ENCODE results near the gene TUT7.
"Not testable (repeated sequence)": the region's sequence is repeated elsewhere in the genome, so short reads cannot be mapped to it uniquely, and the experiment has no call there.

Gene TUT7

GRCh38 chr9:86304236-86304730 lies 49.9 kb downstream of the TUT7 start:
- no peak for DNase-seq (ENCODE audit: low read depth in 3 of 3)

DNA sequence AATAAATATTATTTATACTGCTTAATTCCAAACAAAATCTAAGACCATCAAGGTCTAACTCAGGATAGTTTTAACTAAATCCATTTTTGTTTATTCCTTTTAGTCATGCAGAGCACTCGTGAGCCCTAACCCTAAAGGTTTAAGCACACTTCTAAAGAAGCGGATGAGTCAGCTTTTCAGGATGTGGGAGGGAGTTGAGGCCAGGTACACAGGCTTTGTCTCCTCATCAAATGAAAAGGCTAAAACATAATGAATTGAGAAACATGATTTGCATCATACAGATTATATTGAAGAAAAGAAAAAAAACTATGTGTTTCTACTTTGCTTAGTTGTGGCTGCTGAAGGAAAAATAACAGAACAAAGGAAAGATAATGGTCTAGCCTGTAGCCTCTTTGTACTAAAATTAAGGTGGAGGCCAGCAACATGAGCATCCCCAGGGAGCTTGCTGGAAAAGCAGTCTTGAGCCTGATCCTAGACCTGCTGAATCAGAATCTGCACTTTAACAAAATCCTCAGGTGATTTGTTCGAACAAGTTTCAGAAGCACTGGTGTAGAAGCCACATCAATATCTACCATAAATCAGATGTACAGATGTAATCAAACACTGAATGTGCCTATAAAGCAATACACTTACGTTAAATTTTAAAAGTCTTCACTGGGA lies 50.8 kb downstream of the TUT7 start:
- peak in 2 of 3 donors; percentile 34 to 41 for DNase-seq (ENCODE audit: low read depth in 3 of 3)

DNA sequence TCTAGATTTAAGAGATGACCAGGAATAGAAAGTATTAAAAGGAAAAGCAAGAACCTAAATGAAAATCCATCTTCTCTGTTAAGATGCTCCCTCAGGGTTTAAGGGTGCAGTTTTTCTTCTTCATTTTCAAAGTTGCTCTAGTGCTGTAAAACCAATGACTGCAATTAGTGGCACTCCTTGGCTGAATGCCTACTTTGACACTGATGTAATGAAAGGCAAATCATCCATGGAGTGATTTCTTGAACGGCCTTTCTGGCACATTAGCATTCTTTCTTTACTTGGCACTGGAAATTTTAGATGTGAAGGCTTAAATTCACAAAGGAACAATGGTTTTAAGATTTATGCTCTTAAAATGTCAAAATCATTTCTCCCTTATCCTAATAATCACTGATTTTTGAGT lies 52.5 kb downstream of the TUT7 start:
- DNase-seq (ENCODE audit: low read depth in 3 of 3): no peak

- no peak for DNase-seq (ENCODE audit: low read depth in 3 of 3)
These were observed 53.5 kb downstream of the TUT7 start for GRCh38 chr9:86300701-86301100.

DNA sequence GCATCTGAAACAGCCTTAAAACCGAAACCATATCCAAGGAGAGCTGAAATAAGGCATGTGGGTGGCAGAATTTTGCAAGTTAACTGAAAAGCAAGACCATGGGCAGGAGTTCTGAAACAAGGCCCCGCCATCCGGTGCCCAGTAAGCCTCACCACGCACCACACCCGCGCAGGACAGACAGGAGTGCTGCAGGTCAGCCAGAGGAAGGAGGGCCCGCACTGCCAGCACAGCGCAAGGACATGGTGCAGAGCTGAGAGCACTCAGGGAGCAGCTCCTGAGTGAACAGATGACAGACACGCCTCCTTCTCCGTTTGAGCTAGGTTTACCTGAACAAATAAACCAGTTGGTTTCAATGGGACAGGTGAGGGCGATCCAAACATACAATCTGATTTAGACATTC lies 55.3 kb downstream of the TUT7 start:
- DNase-seq (ENCODE audit: low read depth in 3 of 3): no peak

GRCh38 chr9:86290341-86290740 lies 63.9 kb downstream of the TUT7 start:
- not testable (repeated sequence) for DNase-seq (ENCODE audit: low read depth in 3 of 3)

DNA sequence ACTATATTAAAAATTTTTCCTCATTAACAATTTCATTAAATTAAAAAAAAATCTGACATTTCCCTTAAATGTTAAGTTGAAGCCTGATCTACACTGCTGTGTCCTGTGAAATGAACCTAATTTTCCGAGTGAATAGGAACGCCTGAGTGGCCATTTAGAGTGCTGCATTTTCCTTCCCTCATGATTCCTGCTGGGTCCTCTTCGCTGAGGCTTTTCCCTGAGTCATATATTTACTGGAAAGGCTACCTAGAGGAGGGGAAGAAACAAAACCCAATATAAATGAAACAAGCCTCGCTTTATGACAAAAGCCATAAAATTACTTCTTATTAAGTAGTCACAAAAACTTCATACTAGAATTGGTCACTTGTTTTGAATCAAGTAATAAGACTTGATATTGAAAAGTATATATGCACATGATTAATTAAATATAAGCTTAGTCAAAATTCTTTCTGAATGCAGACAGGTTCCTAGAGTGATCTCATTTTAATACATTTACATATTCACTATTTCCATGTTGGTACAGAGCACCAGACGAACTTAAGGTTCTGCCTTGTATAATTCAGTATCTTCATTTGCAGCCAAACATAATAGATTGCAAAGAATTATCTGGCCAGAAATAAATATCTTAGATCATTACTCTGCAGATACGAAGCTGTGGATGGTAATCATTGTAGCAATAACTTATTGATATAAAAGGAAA lies 65.6 kb downstream of the TUT7 start:
- no peak for DNase-seq (ENCODE audit: low read depth in 3 of 3)

DNA sequence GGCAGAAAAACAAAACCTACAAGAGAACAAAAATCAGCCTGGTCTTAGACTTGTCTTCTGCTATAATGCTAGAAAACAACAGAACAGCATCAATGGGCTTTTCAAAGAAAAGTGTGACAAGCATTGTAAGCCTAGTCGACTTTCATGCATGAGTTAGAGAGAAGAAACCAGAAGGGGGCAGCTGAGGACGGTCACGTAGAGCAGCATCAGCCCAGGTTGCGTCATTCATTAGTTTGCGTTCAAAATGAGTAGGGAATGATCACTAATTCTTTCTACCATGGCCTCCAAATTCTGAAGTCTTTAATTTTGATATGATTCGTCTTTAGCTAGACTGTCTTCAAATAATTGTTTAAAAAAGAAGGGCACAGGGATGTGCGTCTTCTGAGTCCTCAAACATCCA lies 67.2 kb downstream of the TUT7 start:
- DNase-seq (ENCODE audit: low read depth in 3 of 3): no peak

DNA sequence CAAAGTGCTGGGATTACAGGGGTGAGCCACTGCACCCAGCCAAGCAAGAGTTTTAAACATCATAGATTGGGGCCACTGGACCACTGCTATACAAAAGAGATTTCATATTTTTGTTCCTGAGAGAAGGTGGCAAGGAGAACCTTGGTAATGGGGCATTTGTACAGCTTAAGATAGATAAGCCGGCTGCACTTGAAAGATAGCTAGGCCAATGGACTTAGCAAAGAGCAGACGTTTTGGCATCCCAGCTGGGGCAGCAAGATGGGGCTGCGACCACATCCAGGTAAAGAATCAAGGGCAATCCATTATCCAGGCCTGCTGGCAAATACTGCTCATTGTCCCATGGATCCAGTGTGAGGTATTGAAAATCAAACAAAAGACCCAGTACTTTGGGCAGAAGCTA lies 67.9 kb downstream of the TUT7 start:
- no peak for DNase-seq (ENCODE audit: low read depth in 3 of 3)

DNA sequence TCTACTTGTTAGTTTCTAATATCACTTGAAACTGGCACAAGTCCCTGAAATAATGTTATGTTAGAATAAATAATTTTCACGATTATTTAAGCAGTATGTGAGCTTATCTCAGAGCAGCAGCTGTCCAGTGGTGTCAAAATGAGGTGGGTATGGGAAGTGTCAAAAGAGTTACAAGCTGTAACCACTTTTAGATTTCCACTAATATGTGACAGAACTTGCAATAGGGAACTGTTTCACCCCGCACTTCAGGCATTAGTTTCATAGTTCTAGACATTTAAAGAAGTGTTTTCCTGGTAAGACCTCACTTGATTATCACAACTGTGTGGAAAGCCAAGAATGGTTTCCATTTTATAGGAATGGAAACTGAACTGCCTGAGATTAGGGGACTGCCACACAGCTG lies 68.9 kb downstream of the TUT7 start:
- DNase-seq (ENCODE audit: low read depth in 3 of 3): no peak

DNA sequence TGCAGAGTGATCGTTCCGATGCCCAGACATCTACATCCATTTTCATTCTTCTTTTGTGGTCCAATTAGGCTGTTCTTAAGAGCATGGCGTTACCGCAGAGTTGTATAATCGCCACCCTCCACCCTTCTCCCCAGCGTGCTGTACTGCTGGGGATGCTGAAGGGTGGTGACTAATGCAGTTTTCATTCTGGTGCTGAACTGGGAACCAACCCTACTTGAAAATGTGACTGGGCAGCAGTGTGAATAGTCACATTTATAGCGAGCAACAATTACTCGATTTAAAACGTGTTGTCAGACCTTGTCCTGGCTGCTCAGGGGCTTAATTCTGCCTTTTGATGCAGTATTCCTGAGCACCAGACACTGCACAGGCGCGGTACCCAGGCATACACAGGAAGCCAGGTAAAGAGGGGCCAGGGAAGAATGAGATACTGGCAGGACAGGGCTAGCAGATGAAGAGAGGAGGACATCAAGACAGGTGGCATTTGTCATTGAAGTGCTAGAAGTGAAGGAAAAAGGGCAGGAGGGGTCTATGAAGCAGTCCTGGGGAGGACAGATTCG lies 71.2 kb downstream of the TUT7 start:
- DNase-seq (ENCODE audit: low read depth in 3 of 3): no peak

- peak; percentile 93 to 99 (median 94) for DNase-seq (ENCODE audit: low read depth in 3 of 3)
These were observed 71.9 kb downstream of the TUT7 start, which contains the start of gene ISCA1 for GRCh38 chr9:86282077-86282978. TSS of gene ISCA1 (minus strand) at chr9:86282538. CDS start at chr9:86282458, 80 bp downstream.

- peak in 1 of 3 donors; percentile 21 for DNase-seq (ENCODE audit: low read depth in 3 of 3)
These were observed 72.6 kb downstream of the TUT7 start for GRCh38 chr9:86281593-86282076.

GRCh38 chr9:86280580-86280979 lies 73.6 kb downstream of the TUT7 start:
- no peak for DNase-seq (ENCODE audit: low read depth in 3 of 3)

DNA sequence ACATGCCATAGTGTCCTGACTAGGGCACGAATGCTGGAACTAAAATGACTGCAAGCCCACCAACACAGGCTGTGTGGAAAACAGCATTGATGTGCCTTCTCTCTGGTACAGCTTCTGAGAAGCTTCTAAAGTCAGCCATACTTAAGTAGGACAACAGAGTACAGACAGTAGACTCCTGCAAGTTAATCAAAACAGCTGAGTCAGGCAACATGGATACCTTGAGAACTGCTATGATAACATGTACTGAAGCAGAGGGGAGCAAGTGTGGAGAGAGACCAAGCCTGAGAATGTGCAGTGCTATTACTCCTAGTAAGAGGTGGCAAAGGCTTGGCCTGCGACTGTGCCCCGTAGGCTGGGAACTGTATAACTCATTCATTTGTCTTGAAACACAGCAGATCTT lies 74.4 kb downstream of the TUT7 start:
- DNase-seq (ENCODE audit: low read depth in 3 of 3): no peak

GRCh38 chr9:86277072-86277471 lies 77.1 kb downstream of the TUT7 start:
- DNase-seq (ENCODE audit: low read depth in 3 of 3): no peak

DNA sequence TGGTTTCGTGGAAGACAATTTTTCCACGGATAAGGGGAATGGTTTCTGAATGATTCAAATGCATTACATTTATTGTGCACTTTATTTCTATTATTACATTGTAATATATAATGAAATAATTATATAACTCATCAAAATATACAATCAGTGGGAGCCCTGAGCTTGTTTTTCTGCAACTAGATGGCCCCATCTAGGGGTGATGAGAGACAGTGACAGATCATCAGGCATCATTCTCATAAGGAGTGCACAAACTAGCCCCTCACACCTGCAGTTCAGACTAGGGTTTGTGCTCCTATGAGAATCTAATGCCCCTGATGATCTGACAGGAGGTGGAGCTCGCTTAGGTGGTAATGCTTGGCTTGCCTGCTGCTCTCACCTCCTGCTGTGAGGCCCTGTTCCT lies 78.2 kb downstream of the TUT7 start:
- DNase-seq (ENCODE audit: low read depth in 3 of 3): no peak

- no peak for DNase-seq (ENCODE audit: low read depth in 3 of 3)
These were observed 79.2 kb downstream of the TUT7 start for GRCh38 chr9:86274821-86275643.

DNA sequence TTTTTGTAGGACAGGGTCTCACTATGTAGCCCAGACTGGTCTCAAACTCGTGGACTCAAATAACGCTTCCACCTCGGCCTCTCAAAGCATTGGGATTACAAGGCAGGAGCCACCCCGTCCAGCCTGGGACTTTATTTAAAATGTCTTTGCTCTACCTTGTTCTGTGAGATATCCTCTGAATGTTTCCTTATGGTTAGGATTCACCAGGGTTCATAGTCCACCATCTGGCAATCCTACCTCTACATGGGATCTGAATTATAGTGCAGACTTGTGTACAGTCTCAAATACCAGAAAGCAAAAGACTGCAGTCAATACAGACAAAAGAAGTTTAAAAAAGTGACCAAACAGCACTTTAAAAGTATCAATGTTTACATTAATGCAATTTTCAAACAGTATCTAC lies 82.0 kb downstream of the TUT7 start:
- DNase-seq (ENCODE audit: low read depth in 3 of 3): no peak

GRCh38 chr9:86263876-86264275 lies 90.3 kb downstream of the TUT7 start:
- no peak for DNase-seq (ENCODE audit: low read depth in 3 of 3)

GRCh38 chr9:86262492-86262891 lies 91.7 kb downstream of the TUT7 start:
- DNase-seq (ENCODE audit: low read depth in 3 of 3): no peak

All from stimulated activated CD4-positive, alpha-beta T cell treated with anti-CD3 and anti-CD28 coated beads, TNF-alpha, amount 100 ng/mL, for 48 hours (primary cell).